ENCODE results near the gene NRIP2.

Gene NRIP2

DNA sequence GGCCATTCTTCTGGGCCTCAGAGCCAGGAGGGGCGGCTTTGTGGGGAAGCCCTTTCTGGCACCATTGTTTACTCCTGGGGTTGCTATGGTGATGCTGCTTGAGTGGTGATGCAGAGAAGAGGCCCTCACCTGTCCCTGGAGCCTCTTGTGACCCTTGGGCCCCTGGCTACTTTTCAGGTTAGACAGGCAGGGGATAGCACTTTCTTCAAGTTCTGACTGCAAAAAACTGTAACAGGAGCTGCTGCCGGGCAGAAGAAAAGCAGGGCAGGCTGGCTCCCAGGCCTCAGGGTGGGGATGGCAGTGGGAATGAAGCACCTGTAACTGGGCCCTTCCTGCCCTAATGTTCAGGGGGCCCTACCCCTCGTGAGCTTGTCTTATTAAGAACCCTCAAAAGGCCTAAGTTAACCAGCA lies 22.2 kb upstream of the NRIP2 start, which contains the start of gene TEX52:
TEX52 (minus strand) TSS at position 19 of the 411 bp plus-strand sequence; CDS start at position 6, 13 bp downstream.
- ATAC-seq (ENCODE audit: insufficient read depth, low read depth) (peak; percentile 29), DNase-seq (no peak)
- Histone ChIP-seq H3K79me2 (ENCODE audit: insufficient read depth, low read length) (no peaks in the 10 kb centered on the region), H3K27ac (ENCODE audit: low read length) (no peak within 1 kb of the TSS), H3K27me3 (ENCODE audit: insufficient read depth, low read length, poor library complexity) (no peaks in the 10 kb centered on the region), H4K20me1 (ENCODE audit: insufficient read depth, low read length) (peaks cover 12% of the 10 kb centered on the region; the same call in 1 of the 2 replicates), H3K9me3 (ENCODE audit: insufficient read depth, low read length, severe bottlenecking) (no peaks in the 10 kb centered on the region), H3K36me3 (ENCODE audit: insufficient read depth, low read length) (peaks cover 39% of the 10 kb centered on the region), H2AFZ (ENCODE audit: low read depth, low read length) (no peak within 1 kb of the TSS), H3K4me2 (ENCODE audit: insufficient read depth, low read length) (no peak within 1 kb of the TSS), H3K4me1 (ENCODE audit: insufficient read depth, low read length) (no peaks in the 10 kb centered on the region), H3K9ac (ENCODE audit: low read depth, low read length) (no peak within 1 kb of the TSS), H3K4me3 (ENCODE audit: low read depth in 1 of 2, low read length in 2 of 2) (no peak within 1 kb of the TSS)
- TF ChIP-seq, protein P1, sequence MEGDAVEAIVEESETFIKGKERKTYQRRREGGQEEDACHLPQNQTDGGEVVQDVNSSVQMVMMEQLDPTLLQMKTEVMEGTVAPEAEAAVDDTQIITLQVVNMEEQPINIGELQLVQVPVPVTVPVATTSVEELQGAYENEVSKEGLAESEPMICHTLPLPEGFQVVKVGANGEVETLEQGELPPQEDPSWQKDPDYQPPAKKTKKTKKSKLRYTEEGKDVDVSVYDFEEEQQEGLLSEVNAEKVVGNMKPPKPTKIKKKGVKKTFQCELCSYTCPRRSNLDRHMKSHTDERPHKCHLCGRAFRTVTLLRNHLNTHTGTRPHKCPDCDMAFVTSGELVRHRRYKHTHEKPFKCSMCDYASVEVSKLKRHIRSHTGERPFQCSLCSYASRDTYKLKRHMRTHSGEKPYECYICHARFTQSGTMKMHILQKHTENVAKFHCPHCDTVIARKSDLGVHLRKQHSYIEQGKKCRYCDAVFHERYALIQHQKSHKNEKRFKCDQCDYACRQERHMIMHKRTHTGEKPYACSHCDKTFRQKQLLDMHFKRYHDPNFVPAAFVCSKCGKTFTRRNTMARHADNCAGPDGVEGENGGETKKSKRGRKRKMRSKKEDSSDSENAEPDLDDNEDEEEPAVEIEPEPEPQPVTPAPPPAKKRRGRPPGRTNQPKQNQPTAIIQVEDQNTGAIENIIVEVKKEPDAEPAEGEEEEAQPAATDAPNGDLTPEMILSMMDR (IDR thresholded peaks at IDR 0.05; ENCODE audit: borderline replicate concordance, extremely low read depth, low read length, poor library complexity, severe bottlenecking) = no peak
- no peak for TF ChIP-seq EZH2 (IDR thresholded peaks at IDR 0.05; ENCODE audit: borderline replicate concordance, low read depth, low read length, severe bottlenecking)

- no peak overlapping the region for H3K4me2 ChIP-seq (ENCODE audit: insufficient read depth, low read length)
- peaks cover 32% of the 10 kb centered on the region for H3K36me3 ChIP-seq (ENCODE audit: insufficient read depth, low read length)
- no peak overlapping the region for H3K27ac ChIP-seq (ENCODE audit: low read length)
- no peaks in the 10 kb centered on the region for H3K79me2 ChIP-seq (ENCODE audit: insufficient read depth, low read length)
- H3K4me3 ChIP-seq (ENCODE audit: low read depth in 1 of 2, low read length in 2 of 2) = no peak overlapping the region
- no peaks in the 10 kb centered on the region for H3K27me3 ChIP-seq (ENCODE audit: insufficient read depth, low read length, poor library complexity)
- H3K4me1 ChIP-seq (ENCODE audit: insufficient read depth, low read length) = no peaks in the 10 kb centered on the region
- TF ChIP-seq, protein P1 (IDR thresholded peaks at IDR 0.05; ENCODE audit: borderline replicate concordance, extremely low read depth, low read length, poor library complexity, severe bottlenecking) = no peak
- TF ChIP-seq EZH2 (IDR thresholded peaks at IDR 0.05; ENCODE audit: borderline replicate concordance, low read depth, low read length, severe bottlenecking) = no peak
- no peak for DNase-seq
- ATAC-seq (ENCODE audit: insufficient read depth, low read depth) = peak; percentile 34; the same call in 1 of the 3 replicates
- no peak overlapping the region for H2AFZ ChIP-seq (ENCODE audit: low read depth, low read length)
- H3K9me3 ChIP-seq (ENCODE audit: insufficient read depth, low read length, severe bottlenecking) = no peaks in the 10 kb centered on the region
- no peak overlapping the region for H3K9ac ChIP-seq (ENCODE audit: low read depth, low read length)
- peaks cover 12% of the 10 kb centered on the region; the same call in 1 of the 2 replicates for H4K20me1 ChIP-seq (ENCODE audit: insufficient read depth, low read length)
These were observed 21.2 kb upstream of the NRIP2 start for GRCh38 chr12:2856051-2856450.

GRCh38 chr12:2855546-2855945 lies 20.7 kb upstream of the NRIP2 start:
- no peak overlapping the region for H2AFZ ChIP-seq (ENCODE audit: low read depth, low read length)
- no peak for TF ChIP-seq EZH2 (IDR thresholded peaks at IDR 0.05; ENCODE audit: borderline replicate concordance, low read depth, low read length, severe bottlenecking)
- TF ChIP-seq, protein P1 (IDR thresholded peaks at IDR 0.05; ENCODE audit: borderline replicate concordance, extremely low read depth, low read length, poor library complexity, severe bottlenecking) = no peak

More at GRCh38 chr12:2855546-2855945, 20.7 kb upstream of the NRIP2 start:
- H4K20me1 ChIP-seq (ENCODE audit: insufficient read depth, low read length) = peaks cover 12% of the 10 kb centered on the region; the same call in 1 of the 2 replicates
- H3K79me2 ChIP-seq (ENCODE audit: insufficient read depth, low read length) = no peaks in the 10 kb centered on the region
- no peaks in the 10 kb centered on the region for H3K9me3 ChIP-seq (ENCODE audit: insufficient read depth, low read length, severe bottlenecking)
- ATAC-seq (ENCODE audit: insufficient read depth, low read depth) (no peak), DNase-seq (no peak)
- H3K4me2 ChIP-seq (ENCODE audit: insufficient read depth, low read length) = no peak overlapping the region
- no peak overlapping the region for H3K9ac ChIP-seq (ENCODE audit: low read depth, low read length)
- H3K4me3 ChIP-seq (ENCODE audit: low read depth in 1 of 2, low read length in 2 of 2) = no peak overlapping the region
- H3K36me3 ChIP-seq (ENCODE audit: insufficient read depth, low read length) = peaks cover 32% of the 10 kb centered on the region
- H3K4me1 ChIP-seq (ENCODE audit: insufficient read depth, low read length) = no peaks in the 10 kb centered on the region
- no peak overlapping the region for H3K27ac ChIP-seq (ENCODE audit: low read length)
- no peaks in the 10 kb centered on the region for H3K27me3 ChIP-seq (ENCODE audit: insufficient read depth, low read length, poor library complexity)

All from DND-41 (cell line).